Activated CD8-positive, alpha-beta memory T cell treated with anti-CD3 and anti-CD28 coated beads, Interleukin-2, amount 50 U/mL, for 24 hours (primary cell): ENCODE data around the gene TBC1D9B.
"Not testable (repeated sequence)": the region's sequence is repeated elsewhere in the genome, so short reads cannot be mapped to it uniquely, and the experiment has no call there.

Experiments used
- DNase-seq: peaks from one replicate; pipeline ENCODE4 v3.0.0-alpha.2; 2020; ENCODE audit errors: extremely low read depth

Gene TBC1D9B

GRCh38 chr5:179885491-179886090, 22.1 kb downstream of the TBC1D9B start:
- no peak for DNase-seq

DNA sequence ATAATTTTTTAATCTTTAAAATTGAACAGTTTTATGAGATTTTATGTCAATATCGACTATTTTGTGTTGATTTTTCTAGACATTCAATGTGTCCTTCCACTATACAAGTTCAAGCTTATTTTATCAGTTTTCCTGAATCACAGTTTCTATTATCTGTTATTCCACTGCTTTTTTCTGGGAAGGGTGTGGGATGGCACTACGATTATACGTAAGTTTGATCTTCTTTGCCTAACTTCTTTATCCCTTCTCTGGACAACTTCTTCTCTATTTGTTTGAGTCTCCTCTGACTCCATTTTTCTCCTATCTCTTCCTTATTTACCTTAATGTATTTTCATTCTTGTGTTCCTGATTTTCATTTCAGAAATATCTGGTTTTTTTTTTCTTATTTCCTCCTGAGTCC, 24.5 kb downstream of the TBC1D9B start:
- no peak for DNase-seq

DNA sequence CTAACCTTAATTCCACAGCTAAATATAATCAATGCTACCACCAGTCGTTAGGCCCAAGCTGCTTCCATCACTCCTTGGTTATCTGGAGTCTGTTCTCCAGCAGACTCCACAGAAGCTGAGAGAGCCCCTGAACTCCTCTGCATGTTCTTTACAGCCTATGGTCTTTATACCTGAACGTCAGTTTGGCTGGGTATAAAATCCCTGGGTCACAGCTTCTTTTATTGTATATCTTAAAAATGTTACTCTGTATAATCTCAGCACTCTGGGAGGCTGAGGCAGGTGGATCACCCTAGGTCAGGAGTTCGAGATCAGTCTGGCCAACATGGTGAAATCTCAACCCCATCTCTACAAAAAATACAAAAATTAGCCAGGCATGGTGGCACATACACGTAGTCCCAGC, 25.4 kb downstream of the TBC1D9B start:
- no peak for DNase-seq

DNA sequence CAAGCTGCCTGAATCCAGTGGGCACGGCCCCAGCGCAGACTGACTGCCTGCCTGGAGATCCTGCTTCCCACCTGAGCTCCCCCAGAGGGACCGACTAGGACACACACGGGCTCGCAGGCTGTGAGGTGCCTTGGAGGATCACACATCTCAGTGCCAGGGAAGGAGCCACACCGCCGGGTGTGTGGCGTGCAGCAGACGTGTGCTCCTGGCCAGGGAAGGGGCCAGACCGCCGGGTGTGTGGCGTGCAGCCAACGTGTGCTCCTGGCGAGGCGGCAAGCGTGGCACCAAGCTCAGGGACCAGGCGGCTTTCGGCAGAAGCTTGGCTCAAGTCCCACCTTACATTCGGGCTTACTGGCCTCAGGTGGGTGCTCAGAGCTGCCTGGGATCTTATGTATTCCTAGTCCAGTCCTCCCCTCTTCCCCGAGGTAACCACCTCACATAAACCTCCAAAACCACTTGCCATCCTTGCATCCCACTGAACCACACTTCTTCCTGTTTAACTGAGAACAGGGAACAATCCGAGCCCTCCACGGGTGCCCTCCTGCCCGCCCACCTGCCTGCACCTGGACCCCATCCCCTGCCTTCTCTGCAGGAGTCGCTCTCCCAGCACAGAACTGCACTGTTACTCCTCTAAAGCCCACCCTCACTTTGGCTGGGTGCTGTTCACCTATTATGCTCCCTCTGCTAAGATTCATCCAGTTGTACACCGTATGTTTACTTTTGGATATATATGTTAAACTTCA, 26.7 kb downstream of the TBC1D9B start:
- DNase-seq = no peak

DNA sequence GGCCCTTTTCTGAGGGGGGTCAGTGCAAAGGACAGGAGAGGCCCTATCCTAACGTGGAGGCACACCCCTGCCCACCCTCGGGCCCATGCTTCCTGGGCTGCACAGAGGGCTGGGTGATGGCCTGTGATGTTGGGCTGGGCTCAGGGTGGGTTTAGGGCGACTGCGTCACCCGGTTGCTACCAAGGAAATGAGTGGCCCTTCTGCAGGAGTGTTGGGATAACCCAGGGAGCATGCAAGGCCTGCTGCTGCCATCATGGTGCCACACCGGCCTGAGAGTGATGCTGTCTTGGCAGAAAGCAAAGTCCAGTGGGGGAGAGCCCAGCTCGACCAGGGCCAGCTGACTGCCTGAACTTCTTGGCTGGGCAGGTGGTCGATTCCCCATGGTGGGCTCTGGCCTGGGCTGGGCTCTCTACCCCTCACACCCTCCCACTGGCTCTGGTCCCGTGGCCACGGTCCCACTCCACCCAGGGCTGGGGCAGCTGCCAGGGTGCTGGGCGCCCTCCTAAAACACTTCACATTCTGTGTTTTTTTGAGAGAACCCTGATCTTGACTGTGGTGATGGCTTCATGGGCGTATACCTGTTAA, 27.5 kb downstream of the TBC1D9B start:
- DNase-seq = no peak

DNA sequence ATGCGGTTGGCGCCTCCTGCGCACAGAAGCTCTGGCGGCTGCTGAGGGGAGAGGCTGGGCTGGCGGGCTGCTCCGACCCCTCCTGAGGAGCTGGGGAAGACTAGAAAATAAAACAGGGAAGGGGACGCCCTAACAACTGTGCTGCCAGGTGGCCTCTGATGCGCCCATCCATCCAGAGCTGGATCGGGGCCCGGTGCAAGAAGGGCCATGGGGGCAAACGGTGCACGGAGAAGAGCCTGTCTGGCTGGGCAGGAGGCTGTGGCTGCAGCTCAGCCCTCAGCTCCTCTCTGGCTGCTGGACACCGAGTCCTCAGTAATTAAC, 28.0 kb downstream of the TBC1D9B start:
- no peak for DNase-seq

DNA sequence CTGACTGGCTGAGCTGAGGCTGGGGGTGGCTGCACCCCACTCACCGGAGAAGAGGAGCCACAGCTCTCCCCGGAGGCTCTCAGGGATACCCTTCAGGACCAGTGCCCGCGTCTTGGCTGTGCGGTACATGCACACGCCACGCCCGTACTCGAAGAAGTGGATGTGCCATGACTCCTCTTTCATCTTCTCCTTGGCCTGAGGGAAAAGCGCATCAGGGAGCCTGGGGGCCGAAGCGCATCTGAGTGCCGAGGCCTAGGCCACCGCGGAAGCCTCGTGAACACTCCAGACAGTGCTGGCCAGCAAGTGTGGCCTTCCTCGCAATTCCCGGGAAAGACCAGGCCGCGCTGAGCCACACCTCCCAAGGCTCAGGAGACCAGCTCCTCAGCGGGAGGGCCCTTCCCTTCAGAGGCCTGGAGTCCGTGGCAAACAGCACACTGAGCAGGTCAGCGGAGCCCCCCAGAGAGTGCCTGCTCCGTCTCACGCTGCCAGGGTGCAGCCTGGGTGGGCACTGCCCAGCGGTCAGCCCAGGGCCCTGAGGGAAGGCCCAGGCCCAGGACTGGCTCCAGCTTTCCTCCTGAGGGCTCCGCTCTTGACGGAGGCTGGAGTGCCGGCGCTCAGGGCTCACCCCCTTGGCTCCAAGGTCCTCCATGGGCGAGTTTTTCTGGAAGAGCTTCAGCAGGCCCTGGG, 28.6 kb downstream of the TBC1D9B start:
- no peak for DNase-seq

GRCh38 chr5:179878222-179879002, 29.3 kb downstream of the TBC1D9B start:
- DNase-seq = no peak

DNA sequence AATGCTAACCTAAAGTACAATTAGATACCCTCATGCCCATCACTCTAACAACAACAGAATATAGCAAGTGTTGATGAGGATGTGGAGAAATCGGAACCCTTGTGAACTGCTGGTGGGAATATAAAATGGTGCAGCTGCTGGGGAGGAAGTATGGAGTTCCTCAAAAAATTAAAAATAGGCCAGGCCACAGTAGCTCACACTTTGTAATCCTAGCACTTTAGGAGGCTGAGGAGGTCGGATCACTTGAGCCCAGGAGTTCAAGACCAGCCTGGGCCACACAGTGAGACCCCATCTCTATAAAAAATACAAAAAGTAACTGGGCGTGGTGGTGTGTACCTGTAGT, 31.1 kb downstream of the TBC1D9B start:
- no peak for DNase-seq

- no peak for DNase-seq
These were observed 31.7 kb downstream of the TBC1D9B start for GRCh38 chr5:179875741-179876609.

GRCh38 chr5:179874536-179875292, 33.0 kb downstream of the TBC1D9B start:
- no peak for DNase-seq

- no peak for DNase-seq
These were observed 33.6 kb downstream of the TBC1D9B start for GRCh38 chr5:179874136-179874535.

DNA sequence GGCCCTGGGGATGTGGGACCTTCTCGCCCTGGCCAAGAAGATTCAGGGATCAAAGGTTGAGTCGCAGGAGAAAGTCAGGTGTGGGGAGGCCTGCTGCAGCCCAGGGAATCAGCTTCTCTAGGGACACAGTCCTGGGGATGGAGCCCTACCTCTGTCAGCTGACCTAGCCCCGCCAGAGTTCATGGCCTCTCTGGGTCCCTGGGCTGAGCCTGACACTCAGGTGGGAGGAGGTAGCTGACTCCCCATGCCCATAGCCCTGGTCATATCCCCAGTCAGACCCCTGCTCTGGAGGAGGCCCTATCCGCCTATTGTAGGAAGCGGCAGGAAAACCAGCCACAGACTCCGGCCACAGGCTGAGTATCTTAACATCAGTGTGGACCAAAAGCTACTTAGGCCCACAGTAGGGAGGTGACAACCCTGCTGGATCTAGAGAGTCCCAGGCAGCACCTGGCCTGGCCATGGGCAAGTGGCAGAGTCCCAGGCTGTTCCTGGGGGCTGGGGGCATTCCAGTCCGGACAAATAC, 34.0 kb downstream of the TBC1D9B start:
- no peak for DNase-seq

DNA sequence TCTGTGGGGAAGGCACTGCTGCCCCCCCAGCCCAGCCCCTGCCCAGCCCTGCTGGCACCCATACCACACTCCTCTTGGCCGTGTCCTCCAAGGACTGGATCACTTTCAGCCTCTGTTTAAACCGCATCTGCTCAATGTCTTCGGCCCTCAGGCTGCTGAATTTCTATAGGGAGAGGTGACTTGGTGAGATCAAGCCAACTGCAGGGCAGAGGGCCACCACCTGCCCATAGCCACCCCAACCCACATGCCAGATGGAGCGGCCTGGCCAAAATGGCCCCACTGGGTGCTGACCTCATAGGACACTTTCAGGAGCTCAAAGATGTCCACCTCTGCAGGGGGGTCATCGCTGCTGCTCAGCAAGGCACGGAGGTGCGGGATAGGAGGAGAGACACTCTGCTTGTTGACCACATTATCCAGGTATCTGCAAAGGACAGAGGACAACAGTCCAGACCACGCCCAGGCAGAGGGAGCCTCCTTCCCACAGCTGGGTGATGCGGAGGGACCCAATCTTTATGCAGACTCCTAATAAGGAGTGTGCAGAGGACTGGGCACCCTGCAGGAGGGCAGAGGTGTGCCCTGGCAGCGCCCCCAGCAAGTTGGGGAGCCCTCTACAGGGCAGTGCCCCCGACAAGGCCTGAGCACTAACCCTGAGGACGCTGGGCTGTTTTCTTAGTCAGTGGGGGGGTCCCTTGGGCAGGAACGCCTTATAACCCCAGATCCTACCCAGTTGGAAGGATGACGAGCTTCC, 34.7 kb downstream of the TBC1D9B start:
- no peak for DNase-seq

DNA sequence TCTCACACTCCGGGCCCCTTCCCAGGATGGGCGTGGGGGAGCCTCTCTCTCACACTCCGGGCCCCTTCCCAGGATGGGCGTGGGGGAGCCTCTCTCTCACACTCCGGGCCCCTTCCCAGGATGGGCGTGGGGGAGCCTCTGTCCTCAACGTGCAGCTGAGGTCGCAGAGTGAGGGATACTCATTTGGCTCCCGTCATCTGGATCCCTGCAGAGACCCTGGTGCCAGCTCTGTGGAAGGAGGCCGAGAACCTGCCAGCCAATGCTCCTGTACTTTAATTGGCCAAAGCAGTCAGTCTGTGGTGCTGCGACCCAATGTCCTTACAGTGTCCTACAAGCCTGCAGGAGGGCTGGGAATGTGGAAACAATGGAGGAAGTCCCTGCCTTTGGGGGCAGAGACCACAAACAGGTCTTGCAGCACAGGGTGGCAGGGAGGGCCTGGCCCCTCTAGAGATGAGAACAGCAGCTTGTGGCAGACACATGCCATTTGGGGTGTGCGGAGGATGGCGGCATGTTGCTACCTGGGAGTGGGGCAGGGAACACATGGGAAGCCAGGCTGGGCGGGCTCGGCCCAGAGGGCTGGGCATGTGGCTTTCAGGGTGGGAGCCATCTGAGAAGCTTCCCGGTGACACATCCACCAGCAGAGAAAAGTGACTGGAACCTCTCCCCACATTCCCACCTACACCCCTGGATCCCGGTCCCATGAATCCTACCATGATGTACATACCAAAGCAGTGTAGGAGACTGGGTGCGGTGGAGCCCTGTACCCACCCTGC, 35.5 kb downstream of the TBC1D9B start:
- DNase-seq = no peak

DNA sequence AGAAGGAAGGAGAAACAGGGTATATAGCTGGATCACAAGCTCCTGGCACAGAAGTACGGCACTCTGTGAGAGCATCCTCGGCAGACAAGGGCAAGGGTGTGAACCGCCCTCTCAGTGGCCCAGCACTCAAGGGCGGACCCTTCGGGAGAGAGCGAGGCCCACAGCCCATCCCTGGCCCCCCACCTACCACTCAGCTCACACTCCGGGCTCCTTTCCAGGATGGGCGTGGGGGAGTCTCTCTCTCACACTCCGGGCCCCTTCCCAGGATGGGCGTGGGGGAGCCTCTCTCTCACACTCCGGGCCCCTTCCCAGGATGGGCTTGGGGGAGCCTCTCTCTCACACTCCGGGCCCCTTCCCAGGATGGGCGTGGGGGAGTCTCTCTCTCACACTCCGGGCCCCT, 36.2 kb downstream of the TBC1D9B start:
- DNase-seq = not testable (repeated sequence)

GRCh38 chr5:179870952-179871351, 36.7 kb downstream of the TBC1D9B start:
- no peak for DNase-seq

- no peak for DNase-seq
These were observed 37.2 kb downstream of the TBC1D9B start for GRCh38 chr5:179870403-179870903.
